Heart left ventricle (tissue), 16 donors: ENCODE measurements around the gene TALDO1. TPM values are rescaled to one million over a fixed set of nuclear protein-coding genes. Genes with fewer than 3 reads are reported as not detected.

ENCODE experiments used
- ATAC-seq, 4 donors: fragments of 200-7000 bp; cut with Tn5 transposase; one replicate each; pipeline ENCODE4 v1.9.1; 2020 to 2022; ENCODE audit warnings: moderate library complexity in 4 of 4, mild to moderate bottlenecking in 3 of 4, moderate number of reproducible peaks in 1 of 4
- DNase-seq, 5 donors: peaks; one replicate each; pipeline ENCODE4 v3.0.0-alpha.2; 2020
- H3K27ac ChIP-seq, 12 donors: fragments of 200-600 bp; sonication (generic) in 4 of 12; one replicate each; pipeline versions ENCODE4 v1.5.0 to v1.8.0; 2016 to 2022; ENCODE audit warnings: mild to moderate bottlenecking in 2 of 12
- H3K27me3 ChIP-seq, 9 donors: fragments of 200-600 bp; sonication (generic) in 2 of 9; one replicate each; pipeline versions ENCODE4 v1.5.1 to v1.8.0; 2016 to 2022; ENCODE audit warnings: mild to moderate bottlenecking in 3 of 9
- H3K36me3 ChIP-seq, 9 donors: fragments of 200-600 bp; sonication (generic) in 2 of 9; one replicate each; pipeline versions ENCODE4 v1.5.0 to v1.8.0; 2018 to 2022; ENCODE audit warnings: mild to moderate bottlenecking in 2 of 9
- H3K4me1 ChIP-seq, 12 donors: fragments of 200-600 bp; sonication (generic) in 4 of 12; one replicate each; pipeline versions ENCODE4 v1.5.0 to v1.8.0; 2016 to 2022; ENCODE audit warnings: mild to moderate bottlenecking in 3 of 12
- H3K4me3 ChIP-seq, 12 donors: fragments of 200-600 bp; sonication (generic) in 4 of 12; one replicate each; pipeline versions ENCODE4 v1.5.0 to v1.8.0; 2017 to 2022; ENCODE audit warnings: mild to moderate bottlenecking in 9 of 12, moderate library complexity in 4 of 12
- H3K9me3 ChIP-seq, 12 donors: fragments of 200-600 bp; sonication (generic) in 4 of 12; one replicate each; pipeline versions ENCODE4 v1.5.0 to v1.8.0; 2016 to 2022; ENCODE audit warnings: mild to moderate bottlenecking in 1 of 12
- CTCF ChIP-seq, 12 donors: fragments of 200-600 bp; sonication (generic) in 4 of 12; IDR thresholded peaks; one replicate each; pipeline versions ENCODE4 v1.5.0 to v1.8.0; 2018 to 2022; ENCODE audit warnings: antibody characterized with exemption in 12 of 12, mild to moderate bottlenecking in 5 of 12
- POLR2A ChIP-seq, 2 donors: fragments of 450-650 bp; IDR thresholded peaks; one replicate each; pipeline ENCODE4 v1.6.1; 2017; ENCODE audit warnings: antibody characterized with exemption in 2 of 2, mild to moderate bottlenecking in 2 of 2, moderate library complexity in 2 of 2
- WGBS, 4 donors: extraction: QIAGEN DNeasy Blood & Tissue Kit in 2 of 4; methylation state at CpG; one replicate each; pipeline versions ENCODE4 v1.1.5 to v1.1.7; 2013 to 2018; 5-methylcytosine and 5-hydroxymethylcytosine counted together
- intact Hi-C, 10 donors: fragments of 100-400 bp; cut with DNase I; formaldehyde crosslinking; loops; one replicate each; pipeline versions ENCODE4 v1.11.1 to v1.14.2; 2022
- polyA plus RNA-seq, 2 donors: library from polyadenylated mRNA; stranded (reverse); fragments of 200-250 nt; gene quantifications; one replicate each; pipeline ENCODE4 v1.2.3, GENCODE V29; 2013
- total RNA-seq, 9 donors: library from RNA; depleted of rRNA in 2 of 9; stranded (reverse); fragments of >200 nt in 2 of 9; fragmentation: NEBNext Ultra II Directional in 3 of 9; extraction: Animal tissue kit (Norgen Biotek cat#: 25700) in 3 of 9; gene quantifications; one replicate each; pipeline versions ENCODE4 v1.1.0 to v1.2.4, GENCODE V29; 2016 to 2023
- donor health status: ischemic (EF 13 %, LVEDD 7.1; RV severe dilation, severe dysfunction).
- donor health status: healthy with polysubstance abuse.
- donor health status: DM: no; HTN: yes; CAD: no.
- donor health status: DM: no; HTN: no; CAD: no.
- donor health status: ischemic (EF 25% LVEDD 6.9; RV normal size, moderate dysfunction).
- donor health status: ischemic (EF 25% LVEDD 5.7; RV mildly dilated, moderate dysfunction).
- donor health status: healthy.
- donor health status: DM: yes; HTN: yes; CAD: no.
- donor health status: ischemic (EF 35%, LVEDD 5.7; RV mildly dilated, moderate dysfunction).
- donor health status: nonischemic (EF 11% LVEDD 7.7; RV severe dilation, severe dysfunction).
- donor health status: DM: yes; HTN: yes; CAD: no.
- donor health status: PGD.
- donor health status: ischemic (EF 29% LVEDD 5.4; RV normal size, mild dysfunction).
- donor health status: nonischemic (EF 23%, LVEDD 6.1; RV moderate dilation, normal function).

TALDO1 gene
- total and polyA plus RNA-seq, 11 donors = 66.9 to 145 (median 105) TPM

- Histone ChIP-seq H3K9me3 (no peaks in the 10 kb centered on the region), H3K27me3 (no peaks in the 10 kb centered on the region), H3K36me3 (peaks cover 3 to 27% (median 24%) of the 10 kb centered on the region in 9 donors), H3K27ac (peak overlapping the region; percentile 76 to 100 (median 96)), H3K4me3 (peak overlapping the region; percentile 73 to 100 (median 96)), H3K4me1 (peaks cover 6 to 58% (median 42%) of the 10 kb centered on the region in 12 donors)
- WGBS, 4 donors = 33 to 43% (median 33%) methylated on average over 25 to 36 of the region's 36 CpGs
- no peak for TF ChIP-seq POLR2A (IDR thresholded peaks at IDR 0.05)
- TF ChIP-seq CTCF (IDR thresholded peaks at IDR 0.05) = no peak
- ATAC-seq = no peak
- DNase-seq = peak in 1 of 5 donors; percentile 91
- intact Hi-C loops = loop anchor here in 4 of 10 donors (1.0 to 10.0 kb wide), 5 partner anchors 11 to 454 kb away; partner anchors contain the start of genes POLR2L (in 2 of the 4), TSPAN4 (in 2 of the 4) and CHID1 (in 1 of the 4)
These were observed 61.4 kb downstream of the TALDO1 start for GRCh38 chr11:808427-809286.

- ATAC-seq (peak; percentile 89 to 95 (median 93)), DNase-seq (peak; percentile 98 to 99 (median 99))
- intact Hi-C loops = loop anchor here in 4 of 10 donors (1.0 to 10.0 kb wide), 5 partner anchors 10 to 455 kb away; partner anchors contain the start of genes POLR2L (in 2 of the 4), TSPAN4 (in 2 of the 4) and CHID1 (in 1 of the 4)
These were observed 62.2 kb downstream of the TALDO1 start, which contains the start of gene RPLP2 for GRCh38 chr11:809287-810039. TSS of gene RPLP2 (plus strand) at chr11:809967. CDS start at chr11:810235, 268 bp downstream.

GRCh38 chr11:810040-810567 is 62.8 kb downstream of the TALDO1 start:
- H3K9me3 ChIP-seq = no peaks in the 10 kb centered on the region
- no peak for TF ChIP-seq POLR2A (IDR thresholded peaks at IDR 0.05)
- TF ChIP-seq CTCF (IDR thresholded peaks at IDR 0.05) = no peak
- ATAC-seq (peak in 1 of 4 donors; percentile 0), DNase-seq (no peak)
- H3K4me1 ChIP-seq = peaks cover 2 to 44% (median 30%) of the 10 kb centered on the region in 12 donors
- intact Hi-C loops = no loop called here
- peak overlapping the region; percentile 73 to 100 (median 96) for H3K4me3 ChIP-seq
- H3K36me3 ChIP-seq = peaks cover 3 to 39% (median 32%) of the 10 kb centered on the region in 9 donors
- H3K27ac ChIP-seq = peak overlapping the region; percentile 76 to 100 (median 96)
- H3K27me3 ChIP-seq = no peaks in the 10 kb centered on the region
- WGBS, 4 donors = 0% methylated on average over 34 to 55 of the region's 55 CpGs

More at GRCh38 chr11:809287-810039, 62.2 kb downstream of the TALDO1 start, which contains the start of gene RPLP2:
- no peaks in the 10 kb centered on the region for H3K9me3 ChIP-seq
- H3K36me3 ChIP-seq = peaks cover 3 to 33% (median 28%) of the 10 kb centered on the region in 9 donors
- WGBS, 4 donors = 0% methylated on average over 58 to 81 of the region's 81 CpGs
- peak within 1 kb of the TSS; percentile 73 to 100 (median 96) for H3K4me3 ChIP-seq
- no peaks in the 10 kb centered on the region for H3K27me3 ChIP-seq
- peaks cover 5 to 50% (median 35%) of the 10 kb centered on the region in 12 donors for H3K4me1 ChIP-seq
- TF ChIP-seq POLR2A (IDR thresholded peaks at IDR 0.05) (peak; percentile 60 to 81), CTCF (IDR thresholded peaks at IDR 0.05) (no peak)
- peak within 1 kb of the TSS; percentile 76 to 100 (median 96) for H3K27ac ChIP-seq
